ENCODE data around the gene AGPS. TPM values are rescaled to one million over a fixed set of nuclear protein-coding genes. Genes with fewer than 3 reads are reported as not detected.

The AGPS gene
- 25.4 and 33.2 TPM in 2 replicates for total RNA-seq

DNA sequence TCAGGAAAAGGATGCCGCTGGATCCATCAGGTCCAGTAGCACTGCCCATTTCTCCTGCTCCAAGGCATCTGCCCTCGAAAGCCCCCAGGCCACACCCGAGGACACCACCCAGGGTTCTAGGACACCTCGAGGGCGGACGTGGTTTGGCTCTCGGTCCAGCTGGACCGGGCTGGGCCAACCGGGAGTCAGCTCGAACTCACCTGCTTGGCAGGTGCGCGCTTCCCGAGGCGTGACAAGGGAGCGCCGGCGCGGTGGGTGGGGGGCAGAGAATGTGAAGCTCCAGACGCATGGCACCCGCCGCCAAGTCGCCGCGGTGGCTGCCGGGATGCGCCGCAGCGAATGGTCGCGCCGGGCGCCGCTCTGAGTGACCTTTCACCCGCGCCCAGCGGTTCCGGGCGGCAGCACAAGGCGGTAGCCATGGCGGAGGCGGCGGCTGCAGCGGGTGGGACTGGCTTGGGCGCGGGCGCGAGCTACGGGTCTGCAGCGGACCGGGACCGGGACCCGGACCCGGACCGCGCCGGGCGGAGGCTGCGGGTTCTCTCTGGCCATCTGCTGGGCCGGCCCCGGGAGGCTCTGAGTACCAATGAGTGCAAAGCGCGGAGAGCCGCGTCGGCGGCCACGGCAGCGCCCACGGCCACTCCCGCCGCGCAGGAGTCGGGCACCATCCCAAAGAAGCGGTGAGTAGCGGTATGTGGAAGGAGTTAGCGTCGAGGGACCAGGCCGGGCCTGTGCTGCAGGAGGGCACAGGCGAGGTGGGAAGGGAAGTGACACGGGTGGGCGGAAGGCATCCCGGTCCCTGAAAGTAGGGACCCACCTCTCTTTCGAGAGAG, at the start of gene AGPS:
TSS of gene AGPS (plus strand) at position 401 of the 830 bp plus-strand sequence. CDS start at position 418, 17 bp downstream.

Small RNA genes within 50 kb of the gene (small RNA-seq; reads per million reads assigned to genes)
- gene RF01210, result not detected

Other genes with a start within 250 kb of the AGPS start
- gene HNRNPA3, start 180.0 kb upstream of the AGPS start, total RNA-seq, result 32.7 and 38.9 TPM in 2 replicates
- 46.1 and 60.6 TPM in 2 replicates for gene NFE2L2, start 128.0 kb upstream of the AGPS start, total RNA-seq

Measured in subcutaneous preadipocyte (primary cell).